HEK293 (cell line): Measurements from ENCODE around the gene IL6R.

Source experiments
- CTCF ChIA-PET: fragments of 350-600 bp; formaldehyde crosslinking; extraction: SDS; loops from one replicate; lab custom pipeline; 2021; ENCODE audit warnings: antibody characterized with exemption; lab: Yijun Ruan, JAX
- POLR2A ChIA-PET: fragments of 300-600 bp; formaldehyde crosslinking; extraction: SDS; loops from one replicate; lab custom pipeline; 2020; ENCODE audit warnings: antibody characterized with exemption, inconsistent platforms; lab: Yijun Ruan, JAX
- H3K27ac ChIP-seq: fragments of 200-500 bp; sonication (Bioruptor generic); 2 replicates; pipeline ENCODE4 v1.5.1; 2014; ENCODE audit warnings: low read depth, low read length, control low read depth, inconsistent platforms; ENCODE audit errors: extremely low read depth
- H3K36me3 ChIP-seq, 2 experiments: fragments of 200-500 bp in 1 of 2; sonication (Bioruptor generic) in 1 of 2; 1 replicate in 1 of 2; 2 replicates in 1 of 2; pipeline ENCODE4 v1.5.1; 2014 to 2017; ENCODE audit warnings: inconsistent platforms in 2 of 2, low read length in 2 of 2; ENCODE audit not compliant: control insufficient read depth in 2 of 2, insufficient read depth in 1 of 2
- H3K4me1 ChIP-seq: fragments of 200-500 bp; sonication (Bioruptor generic); 2 replicates; pipeline ENCODE4 v1.5.1; 2014; ENCODE audit warnings: mild to moderate bottlenecking, low read length, inconsistent platforms; ENCODE audit not compliant: control insufficient read depth, insufficient read depth
- H3K4me3 ChIP-seq: 2 replicates; pipeline ENCODE4 v1.5.1; 2011; ENCODE audit warnings: low read depth, mild to moderate bottlenecking, control low read depth, low read length, moderate library complexity
- H3K9me3 ChIP-seq: fragments of 200-500 bp; sonication (Bioruptor generic); 2 replicates; pipeline ENCODE4 v1.5.1; 2014; ENCODE audit warnings: low read depth, low read length, inconsistent platforms; ENCODE audit not compliant: control insufficient read depth, insufficient read depth
- GLIS2 ChIP-seq: fragments of 450-650 bp; formaldehyde crosslinking; IDR thresholded peaks from 2 replicates; pipeline ENCODE4 v1.5.1; 2016; ENCODE audit warnings: missing biosample characterization, missing genetic modification characterization
- SCRT2 ChIP-seq: fragments of 450-650 bp; formaldehyde crosslinking; IDR thresholded peaks from 2 replicates; pipeline ENCODE4 v1.5.1; 2016; ENCODE audit warnings: missing biosample characterization, missing genetic modification characterization
- SP3 ChIP-seq: fragments of 450-650 bp; formaldehyde crosslinking; IDR thresholded peaks from 2 replicates; pipeline ENCODE4 v1.5.1; 2016; ENCODE audit warnings: missing biosample characterization, missing genetic modification characterization
- SP7 ChIP-seq: fragments of 450-650 bp; formaldehyde crosslinking; IDR thresholded peaks from 2 replicates; pipeline ENCODE4 v1.5.1; 2016; ENCODE audit warnings: missing biosample characterization, missing genetic modification characterization
- ZBTB17 ChIP-seq: fragments of 450-650 bp; formaldehyde crosslinking; IDR thresholded peaks from 2 replicates; pipeline ENCODE4 v1.5.1; 2016; ENCODE audit warnings: missing biosample characterization, missing genetic modification characterization
- ZBTB48 ChIP-seq: fragments of 450-650 bp; formaldehyde crosslinking; IDR thresholded peaks from 2 replicates; pipeline ENCODE4 v1.5.1; 2016; ENCODE audit warnings: missing biosample characterization, missing genetic modification characterization
- ZFP3 ChIP-seq: fragments of 450-650 bp; formaldehyde crosslinking; IDR thresholded peaks from 2 replicates; pipeline ENCODE4 v1.5.1; 2016; ENCODE audit warnings: low read depth, missing biosample characterization, missing genetic modification characterization
- ZNF121 ChIP-seq: fragments of 450-650 bp; formaldehyde crosslinking; IDR thresholded peaks from 2 replicates; pipeline ENCODE4 v1.5.1; 2016; ENCODE audit warnings: missing biosample characterization, missing genetic modification characterization
- ZNF132 ChIP-seq: fragments of 450-650 bp; formaldehyde crosslinking; IDR thresholded peaks from 2 replicates; pipeline ENCODE4 v1.5.1; 2017; ENCODE audit warnings: missing biosample characterization, missing genetic modification characterization, borderline replicate concordance
- ZNF248 ChIP-seq: fragments of 450-650 bp; formaldehyde crosslinking; IDR thresholded peaks from 2 replicates; pipeline ENCODE4 v1.5.1; 2017; ENCODE audit warnings: missing biosample characterization, missing genetic modification characterization
- ZNF341 ChIP-seq: fragments of 450-650 bp; formaldehyde crosslinking; IDR thresholded peaks from 2 replicates; pipeline ENCODE4; 2016; ENCODE audit warnings: low read depth, missing biosample characterization, missing genetic modification characterization
- ZNF354C ChIP-seq: fragments of 450-650 bp; formaldehyde crosslinking; IDR thresholded peaks from 2 replicates; pipeline ENCODE4 v1.5.1; 2016; ENCODE audit warnings: missing biosample characterization, missing genetic modification characterization, low read depth, borderline replicate concordance
- ZNF37A ChIP-seq: fragments of 450-650 bp; IDR thresholded peaks from 2 replicates; pipeline ENCODE4 v1.5.1; 2018; ENCODE audit warnings: missing biosample characterization, missing genetic modification characterization
- ZNF585B ChIP-seq: fragments of 450-650 bp; formaldehyde crosslinking; IDR thresholded peaks from 2 replicates; pipeline ENCODE4 v1.5.1; 2016; ENCODE audit warnings: missing biosample characterization, missing genetic modification characterization
- ZNF624 ChIP-seq: fragments of 450-650 bp; formaldehyde crosslinking; IDR thresholded peaks from 2 replicates; pipeline ENCODE4 v1.5.1; 2017; ENCODE audit warnings: missing biosample characterization, missing genetic modification characterization
- ZNF792 ChIP-seq: fragments of 450-650 bp; formaldehyde crosslinking; IDR thresholded peaks from 2 replicates; pipeline ENCODE4 v1.5.1; 2016; ENCODE audit warnings: missing biosample characterization, missing genetic modification characterization
- ZNF837 ChIP-seq: fragments of 450-650 bp; formaldehyde crosslinking; IDR thresholded peaks from 2 replicates; pipeline ENCODE4 v1.5.1; 2016; ENCODE audit warnings: missing biosample characterization, missing genetic modification characterization
- TF ChIP-seq, protein P1 (sequence below): fragments of 450-650 bp; formaldehyde crosslinking; IDR thresholded peaks from 2 replicates; pipeline ENCODE4 v1.5.1; 2016; ENCODE audit warnings: missing biosample characterization, missing genetic modification characterization, borderline replicate concordance
- TF ChIP-seq, protein P2 (sequence below): fragments of 450-650 bp; formaldehyde crosslinking; IDR thresholded peaks from 2 replicates; pipeline ENCODE4 v1.5.1; 2016; ENCODE audit warnings: missing biosample characterization, missing genetic modification characterization
- TF ChIP-seq, protein P3 (sequence below): fragments of 450-650 bp; formaldehyde crosslinking; IDR thresholded peaks from 2 replicates; pipeline ENCODE4 v1.5.1; 2016; ENCODE audit warnings: missing biosample characterization, missing genetic modification characterization
- TF ChIP-seq, protein P4 (sequence below): fragments of 450-650 bp; formaldehyde crosslinking; IDR thresholded peaks from 2 replicates; pipeline ENCODE4 v1.5.1; 2016; ENCODE audit warnings: missing biosample characterization, missing genetic modification characterization
- TF ChIP-seq, protein P5 (sequence below): fragments of 450-650 bp; formaldehyde crosslinking; IDR thresholded peaks from 2 replicates; pipeline ENCODE4 v1.5.1; 2016; ENCODE audit warnings: missing biosample characterization, missing genetic modification characterization, borderline replicate concordance

IL6R gene

DNA sequence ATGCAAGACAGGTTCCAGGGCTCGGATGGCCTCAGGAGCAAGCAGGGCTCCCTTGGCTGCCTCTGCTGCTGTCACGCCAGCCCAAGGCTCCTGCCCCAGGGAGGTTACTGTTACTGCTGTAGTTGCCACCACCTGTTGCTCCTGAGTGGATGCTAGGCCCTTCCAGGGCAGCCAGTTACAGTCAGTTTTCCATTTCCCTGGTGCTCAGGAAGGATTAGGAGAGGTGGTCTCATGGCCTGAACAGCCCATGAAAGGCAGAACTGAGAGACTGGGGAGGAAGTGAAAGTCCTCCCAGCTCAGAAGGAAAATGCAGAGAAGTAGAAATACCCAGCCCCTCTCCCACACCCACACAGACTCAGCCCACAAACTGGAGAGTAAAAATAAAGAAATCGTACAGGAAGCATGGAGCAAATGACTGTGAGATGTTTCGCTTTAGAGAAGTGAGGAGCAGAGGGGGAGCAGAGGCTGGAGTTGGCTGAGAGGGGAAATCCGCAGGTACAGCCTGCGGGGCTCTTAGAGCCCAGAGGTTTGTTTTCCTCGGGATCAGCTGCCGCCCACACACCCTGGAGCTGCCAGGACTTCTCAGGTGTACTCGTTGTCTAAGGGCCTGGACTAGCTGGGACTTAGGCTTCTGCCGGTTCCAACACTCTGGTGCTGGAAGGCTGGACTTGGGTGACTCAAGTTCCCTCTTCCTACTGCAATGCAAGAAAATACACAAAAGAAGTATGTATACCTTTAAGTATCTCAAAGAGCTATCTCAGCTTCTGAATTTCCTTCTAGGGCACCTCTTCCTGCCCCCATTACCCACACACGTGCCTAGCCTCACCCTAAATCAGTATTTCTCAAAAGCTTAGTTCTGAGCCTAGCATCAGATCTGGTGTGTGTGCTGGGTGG lies 2.3 kb downstream of the IL6R start:
- H3K4me1 ChIP-seq = peaks cover 2% of the 10 kb centered on the region; the same call in 1 of the 2 replicates
- TF ChIP-seq ZFP3 (tag by site-specific recombination) (no peak), ZNF37A (tag by site-specific recombination) (no peak), ZBTB17 (0 out of 2 replicates have a peak, but pooled peaks have one; percentile 17), SP7 (tag by site-specific recombination) (no peak), ZNF837 (tag by site-specific recombination) (no peak), ZNF341 (tag by site-specific recombination) (no peak), ZNF792 (tag by site-specific recombination) (no peak), GLIS2 (tag by site-specific recombination) (no peak), ZNF624 (no peak), SP3 (tag by site-specific recombination) (no peak), SCRT2 (peak; percentile 99), ZBTB48 (0 out of 2 replicates have a peak, but pooled peaks have one; percentile 38), ZNF121 (tag by site-specific recombination) (no peak), ZNF132 (tag by site-specific recombination) (no peak), ZNF354C (tag by site-specific recombination) (no peak), ZNF248 (tag by site-specific recombination) (no peak), ZNF585B (tag by site-specific recombination) (no peak)
- TF ChIP-seq, protein P1, sequence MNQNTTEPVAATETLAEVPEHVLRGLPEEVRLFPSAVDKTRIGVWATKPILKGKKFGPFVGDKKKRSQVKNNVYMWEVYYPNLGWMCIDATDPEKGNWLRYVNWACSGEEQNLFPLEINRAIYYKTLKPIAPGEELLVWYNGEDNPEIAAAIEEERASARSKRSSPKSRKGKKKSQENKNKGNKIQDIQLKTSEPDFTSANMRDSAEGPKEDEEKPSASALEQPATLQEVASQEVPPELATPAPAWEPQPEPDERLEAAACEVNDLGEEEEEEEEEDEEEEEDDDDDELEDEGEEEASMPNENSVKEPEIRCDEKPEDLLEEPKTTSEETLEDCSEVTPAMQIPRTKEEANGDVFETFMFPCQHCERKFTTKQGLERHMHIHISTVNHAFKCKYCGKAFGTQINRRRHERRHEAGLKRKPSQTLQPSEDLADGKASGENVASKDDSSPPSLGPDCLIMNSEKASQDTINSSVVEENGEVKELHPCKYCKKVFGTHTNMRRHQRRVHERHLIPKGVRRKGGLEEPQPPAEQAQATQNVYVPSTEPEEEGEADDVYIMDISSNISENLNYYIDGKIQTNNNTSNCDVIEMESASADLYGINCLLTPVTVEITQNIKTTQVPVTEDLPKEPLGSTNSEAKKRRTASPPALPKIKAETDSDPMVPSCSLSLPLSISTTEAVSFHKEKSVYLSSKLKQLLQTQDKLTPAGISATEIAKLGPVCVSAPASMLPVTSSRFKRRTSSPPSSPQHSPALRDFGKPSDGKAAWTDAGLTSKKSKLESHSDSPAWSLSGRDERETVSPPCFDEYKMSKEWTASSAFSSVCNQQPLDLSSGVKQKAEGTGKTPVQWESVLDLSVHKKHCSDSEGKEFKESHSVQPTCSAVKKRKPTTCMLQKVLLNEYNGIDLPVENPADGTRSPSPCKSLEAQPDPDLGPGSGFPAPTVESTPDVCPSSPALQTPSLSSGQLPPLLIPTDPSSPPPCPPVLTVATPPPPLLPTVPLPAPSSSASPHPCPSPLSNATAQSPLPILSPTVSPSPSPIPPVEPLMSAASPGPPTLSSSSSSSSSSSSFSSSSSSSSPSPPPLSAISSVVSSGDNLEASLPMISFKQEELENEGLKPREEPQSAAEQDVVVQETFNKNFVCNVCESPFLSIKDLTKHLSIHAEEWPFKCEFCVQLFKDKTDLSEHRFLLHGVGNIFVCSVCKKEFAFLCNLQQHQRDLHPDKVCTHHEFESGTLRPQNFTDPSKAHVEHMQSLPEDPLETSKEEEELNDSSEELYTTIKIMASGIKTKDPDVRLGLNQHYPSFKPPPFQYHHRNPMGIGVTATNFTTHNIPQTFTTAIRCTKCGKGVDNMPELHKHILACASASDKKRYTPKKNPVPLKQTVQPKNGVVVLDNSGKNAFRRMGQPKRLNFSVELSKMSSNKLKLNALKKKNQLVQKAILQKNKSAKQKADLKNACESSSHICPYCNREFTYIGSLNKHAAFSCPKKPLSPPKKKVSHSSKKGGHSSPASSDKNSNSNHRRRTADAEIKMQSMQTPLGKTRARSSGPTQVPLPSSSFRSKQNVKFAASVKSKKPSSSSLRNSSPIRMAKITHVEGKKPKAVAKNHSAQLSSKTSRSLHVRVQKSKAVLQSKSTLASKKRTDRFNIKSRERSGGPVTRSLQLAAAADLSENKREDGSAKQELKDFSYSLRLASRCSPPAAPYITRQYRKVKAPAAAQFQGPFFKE (tag by site-specific recombination) = no peak
- TF ChIP-seq, protein P2, sequence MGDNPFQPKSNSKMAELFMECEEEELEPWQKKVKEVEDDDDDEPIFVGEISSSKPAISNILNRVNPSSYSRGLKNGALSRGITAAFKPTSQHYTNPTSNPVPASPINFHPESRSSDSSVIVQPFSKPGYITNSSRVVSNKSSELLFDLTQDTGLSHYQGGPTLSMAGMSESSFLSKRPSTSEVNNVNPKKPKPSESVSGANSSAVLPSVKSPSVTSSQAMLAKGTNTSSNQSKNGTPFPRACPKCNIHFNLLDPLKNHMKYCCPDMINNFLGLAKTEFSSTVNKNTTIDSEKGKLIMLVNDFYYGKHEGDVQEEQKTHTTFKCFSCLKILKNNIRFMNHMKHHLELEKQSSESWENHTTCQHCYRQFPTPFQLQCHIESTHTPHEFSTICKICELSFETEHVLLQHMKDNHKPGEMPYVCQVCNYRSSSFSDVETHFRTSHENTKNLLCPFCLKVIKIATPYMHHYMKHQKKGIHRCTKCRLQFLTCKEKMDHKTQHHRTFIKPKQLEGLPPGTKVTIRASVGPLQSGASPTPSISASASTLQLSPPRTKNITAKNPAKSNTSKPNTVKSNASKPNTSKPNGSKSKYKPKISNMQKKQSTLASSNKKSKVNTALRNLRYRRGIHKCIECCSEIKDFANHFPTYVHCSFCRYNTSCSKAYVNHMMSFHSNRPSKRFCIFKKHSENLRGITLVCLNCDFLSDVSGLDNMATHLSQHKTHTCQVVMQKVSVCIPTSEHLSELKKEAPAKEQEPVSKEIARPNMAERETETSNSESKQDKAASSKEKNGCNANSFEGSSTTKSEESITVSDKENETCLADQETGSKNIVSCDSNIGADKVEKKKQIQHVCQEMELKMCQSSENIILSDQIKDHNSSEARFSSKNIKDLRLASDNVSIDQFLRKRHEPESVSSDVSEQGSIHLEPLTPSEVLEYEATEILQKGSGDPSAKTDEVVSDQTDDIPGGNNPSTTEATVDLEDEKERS (tag by site-specific recombination) = no peak
- TF ChIP-seq, protein P3, sequence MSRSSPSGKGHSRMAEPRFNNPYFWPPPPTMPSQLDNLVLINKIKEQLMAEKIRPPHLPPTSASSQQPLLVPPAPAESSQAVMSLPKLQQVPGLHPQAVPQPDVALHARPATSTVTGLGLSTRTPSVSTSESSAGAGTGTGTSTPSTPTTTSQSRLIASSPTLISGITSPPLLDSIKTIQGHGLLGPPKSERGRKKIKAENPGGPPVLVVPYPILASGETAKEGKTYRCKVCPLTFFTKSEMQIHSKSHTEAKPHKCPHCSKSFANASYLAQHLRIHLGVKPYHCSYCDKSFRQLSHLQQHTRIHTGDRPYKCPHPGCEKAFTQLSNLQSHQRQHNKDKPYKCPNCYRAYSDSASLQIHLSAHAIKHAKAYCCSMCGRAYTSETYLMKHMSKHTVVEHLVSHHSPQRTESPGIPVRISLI (tag by site-specific recombination) = no peak
- TF ChIP-seq, protein P4, sequence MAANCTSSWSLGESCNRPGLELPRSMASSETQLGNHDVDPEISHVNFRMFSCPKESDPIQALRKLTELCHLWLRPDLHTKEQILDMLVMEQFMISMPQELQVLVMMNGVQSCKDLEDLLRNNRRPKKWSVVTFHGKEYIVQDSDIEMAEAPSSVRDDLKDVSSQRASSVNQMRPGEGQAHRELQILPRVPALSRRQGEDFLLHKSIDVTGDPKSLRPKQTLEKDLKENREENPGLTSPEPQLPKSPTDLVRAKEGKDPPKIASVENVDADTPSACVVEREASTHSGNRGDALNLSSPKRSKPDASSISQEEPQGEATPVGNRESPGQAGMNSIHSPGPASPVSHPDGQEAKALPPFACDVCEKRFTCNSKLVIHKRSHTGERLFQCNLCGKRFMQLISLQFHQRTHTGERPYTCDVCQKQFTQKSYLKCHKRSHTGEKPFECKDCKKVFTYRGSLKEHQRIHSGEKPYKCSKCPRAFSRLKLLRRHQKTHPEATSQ = no peak
- TF ChIP-seq, protein P5, sequence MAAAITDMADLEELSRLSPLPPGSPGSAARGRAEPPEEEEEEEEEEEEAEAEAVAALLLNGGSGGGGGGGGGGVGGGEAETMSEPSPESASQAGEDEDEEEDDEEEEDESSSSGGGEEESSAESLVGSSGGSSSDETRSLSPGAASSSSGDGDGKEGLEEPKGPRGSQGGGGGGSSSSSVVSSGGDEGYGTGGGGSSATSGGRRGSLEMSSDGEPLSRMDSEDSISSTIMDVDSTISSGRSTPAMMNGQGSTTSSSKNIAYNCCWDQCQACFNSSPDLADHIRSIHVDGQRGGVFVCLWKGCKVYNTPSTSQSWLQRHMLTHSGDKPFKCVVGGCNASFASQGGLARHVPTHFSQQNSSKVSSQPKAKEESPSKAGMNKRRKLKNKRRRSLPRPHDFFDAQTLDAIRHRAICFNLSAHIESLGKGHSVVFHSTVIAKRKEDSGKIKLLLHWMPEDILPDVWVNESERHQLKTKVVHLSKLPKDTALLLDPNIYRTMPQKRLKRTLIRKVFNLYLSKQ (tag by site-specific recombination) = no peak

More for the DNA sequence above, 2.3 kb downstream of the IL6R start:
- POLR2A ChIA-PET = interaction anchor here (0.6 kb wide), 1 partner anchor 104 kb away, joined by 5 read pairs; no protein-coding TSS in a partner anchor
- no peaks in the 10 kb centered on the region for H3K9me3 ChIP-seq
- CTCF ChIA-PET = interaction anchor here (0.7 to 1.4 kb wide), 4 partner anchors 11 to 1979 kb away, joined by 3 to 5 read pairs (median 4); no protein-coding TSS in a partner anchor
- no peak overlapping the region; the same call in 1 of the 2 replicates for H3K27ac ChIP-seq
- no peaks in the 10 kb centered on the region for H3K36me3 ChIP-seq
- H3K4me3 ChIP-seq = no peak overlapping the region
